AG04449 (cell line): Measurements from ENCODE around the gene ANGEL2.
A peak's percentile ranks its signal among the peaks of the same experiment; 100 is the strongest.

Experiments
- CTCF ChIA-PET: fragments of 350-600 bp; formaldehyde crosslinking; extraction: SDS; loops from one replicate; lab custom pipeline; 2021; ENCODE audit warnings: antibody characterized with exemption; lab: Yijun Ruan, JAX
- POLR2A ChIA-PET: fragments of 400-600, 350-600 bp; formaldehyde crosslinking; extraction: SDS; loops from one replicate; lab custom pipeline; 2020; ENCODE audit warnings: antibody characterized with exemption, inconsistent platforms; lab: Yijun Ruan, JAX
- DNase-seq: peaks from one replicate; pipeline ENCODE4 v3.0.0-alpha.2; 2010; ENCODE audit warnings: low read depth, low spot score
- H3K4me3 ChIP-seq: 2 replicates; pipeline ENCODE4 v1.5.1; 2011; ENCODE audit warnings: low read depth, mild to moderate bottlenecking, control low read depth, low read length
- TF ChIP-seq, protein P1 (sequence below): IDR thresholded peaks from one replicate; pipeline ENCODE4 v1.5.1; 2011; ENCODE audit warnings: mild to moderate bottlenecking, moderate library complexity, low read length, control low read depth, inconsistent platforms; ENCODE audit not compliant: insufficient read depth; ENCODE audit errors: missing control alignments

Gene ANGEL2

DNA sequence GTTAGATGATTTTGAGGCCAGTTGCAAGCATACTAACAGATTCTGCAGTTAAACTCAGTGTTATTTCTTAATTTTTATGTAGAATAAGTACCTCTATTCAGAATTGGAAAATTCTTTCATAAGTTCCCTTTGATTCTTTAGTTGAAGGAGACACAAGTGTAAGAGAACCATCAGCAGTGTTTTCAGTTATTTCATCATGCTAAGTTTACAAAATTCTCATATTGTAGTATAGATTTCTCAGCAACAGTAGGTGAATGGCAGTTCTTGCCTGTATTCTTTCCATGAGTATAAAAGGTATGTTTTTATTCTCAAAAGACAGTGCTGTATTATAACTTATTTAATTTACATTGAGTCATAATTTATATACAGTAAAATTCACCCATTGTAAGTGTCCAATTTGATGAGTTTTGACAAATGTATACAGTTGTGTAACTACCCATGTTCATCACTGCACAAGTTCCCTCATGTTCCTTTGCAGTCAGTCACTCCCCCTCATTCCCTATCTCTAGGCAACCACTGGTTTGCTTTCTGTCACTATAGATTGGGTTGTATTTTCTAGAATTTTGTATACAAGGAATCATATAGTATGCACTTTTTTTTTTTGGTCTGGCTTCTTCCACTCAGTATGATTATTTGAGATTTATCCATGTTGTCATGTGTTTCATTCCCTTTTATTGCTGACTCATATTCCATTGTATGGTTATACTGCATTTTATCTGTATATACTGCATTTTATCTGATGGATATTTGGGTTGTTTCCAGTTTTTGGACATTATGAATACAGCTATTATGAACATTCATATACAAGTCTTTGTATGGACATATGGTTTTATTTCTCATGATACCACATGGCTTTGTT lies 39.3 kb upstream of the ANGEL2 start:
- POLR2A ChIA-PET = no interaction called here
- TF ChIP-seq, protein P1, sequence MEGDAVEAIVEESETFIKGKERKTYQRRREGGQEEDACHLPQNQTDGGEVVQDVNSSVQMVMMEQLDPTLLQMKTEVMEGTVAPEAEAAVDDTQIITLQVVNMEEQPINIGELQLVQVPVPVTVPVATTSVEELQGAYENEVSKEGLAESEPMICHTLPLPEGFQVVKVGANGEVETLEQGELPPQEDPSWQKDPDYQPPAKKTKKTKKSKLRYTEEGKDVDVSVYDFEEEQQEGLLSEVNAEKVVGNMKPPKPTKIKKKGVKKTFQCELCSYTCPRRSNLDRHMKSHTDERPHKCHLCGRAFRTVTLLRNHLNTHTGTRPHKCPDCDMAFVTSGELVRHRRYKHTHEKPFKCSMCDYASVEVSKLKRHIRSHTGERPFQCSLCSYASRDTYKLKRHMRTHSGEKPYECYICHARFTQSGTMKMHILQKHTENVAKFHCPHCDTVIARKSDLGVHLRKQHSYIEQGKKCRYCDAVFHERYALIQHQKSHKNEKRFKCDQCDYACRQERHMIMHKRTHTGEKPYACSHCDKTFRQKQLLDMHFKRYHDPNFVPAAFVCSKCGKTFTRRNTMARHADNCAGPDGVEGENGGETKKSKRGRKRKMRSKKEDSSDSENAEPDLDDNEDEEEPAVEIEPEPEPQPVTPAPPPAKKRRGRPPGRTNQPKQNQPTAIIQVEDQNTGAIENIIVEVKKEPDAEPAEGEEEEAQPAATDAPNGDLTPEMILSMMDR = no peak
- no peak for DNase-seq
- CTCF ChIA-PET = interaction anchor here (1.3 kb wide), 1 partner anchor 15 kb away, joined by 3 read pairs; no protein-coding TSS in a partner anchor
- H3K4me3 ChIP-seq = no peak overlapping the region

DNA sequence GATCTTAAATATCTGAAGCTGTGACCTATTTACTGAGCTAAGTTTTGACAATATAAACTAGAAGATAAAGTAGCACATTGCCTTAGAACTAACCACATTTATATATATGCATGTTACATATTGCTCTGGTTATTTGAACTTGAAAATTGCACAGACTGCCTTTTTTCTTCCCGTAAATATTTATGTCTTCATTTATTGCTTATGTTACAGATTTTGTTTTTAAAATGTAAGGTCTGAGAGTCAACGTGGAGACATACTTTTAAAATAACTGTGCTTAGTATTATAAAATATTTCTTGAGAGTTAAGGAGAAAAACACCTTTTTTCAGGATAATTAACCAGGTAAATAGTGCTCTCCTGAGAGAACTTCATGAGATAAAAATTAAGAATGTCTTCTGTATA lies 38.5 kb upstream of the ANGEL2 start:
- CTCF ChIA-PET = no interaction called here
- POLR2A ChIA-PET = no interaction called here
- DNase-seq = no peak
- no peak overlapping the region for H3K4me3 ChIP-seq
- TF ChIP-seq, protein P1 = no peak

DNA sequence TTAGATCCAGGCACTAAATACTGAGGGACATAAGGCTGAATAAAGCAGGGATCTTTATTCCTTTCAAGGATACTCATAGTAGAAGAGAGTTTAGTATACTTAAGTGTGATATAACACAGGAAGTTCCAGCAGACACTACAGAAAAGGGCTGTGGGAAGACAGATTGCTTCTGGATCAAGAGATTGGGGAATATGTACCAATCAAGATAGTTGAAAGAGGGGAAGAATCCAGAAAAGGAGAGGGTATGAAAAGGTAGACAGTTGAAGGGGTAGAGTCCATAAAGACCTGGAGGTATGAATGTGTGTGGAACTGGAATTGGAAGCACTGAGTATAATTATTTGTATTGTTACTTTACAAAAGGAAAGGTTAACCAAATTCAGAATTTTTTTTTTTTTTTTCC lies 37.8 kb upstream of the ANGEL2 start:
- ChIA-PET CTCF (no interaction called here), POLR2A (no interaction called here)
- H3K4me3 ChIP-seq = no peak overlapping the region
- DNase-seq = no peak
- TF ChIP-seq, protein P1 = no peak

DNA sequence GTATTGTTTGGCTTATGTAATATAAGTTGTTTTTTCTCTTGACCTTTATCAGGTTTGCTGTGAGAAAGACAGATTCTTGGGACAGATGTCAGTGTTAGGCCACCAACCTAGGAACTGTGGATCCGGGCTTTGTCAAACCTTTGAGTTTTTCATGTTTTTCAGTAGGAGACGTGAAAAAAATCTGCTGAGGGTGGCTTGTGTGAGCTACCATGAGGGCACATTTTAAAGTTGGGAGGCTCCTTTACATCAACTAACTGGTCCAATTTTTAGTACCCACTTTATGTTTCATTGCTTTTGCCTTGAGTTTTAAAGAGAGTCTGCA lies 36.2 kb upstream of the ANGEL2 start:
- H3K4me3 ChIP-seq = peak overlapping the region; percentile 95
- ChIA-PET POLR2A (no interaction called here), CTCF (no interaction called here)
- no peak for DNase-seq
- TF ChIP-seq, protein P1 = no peak

DNA sequence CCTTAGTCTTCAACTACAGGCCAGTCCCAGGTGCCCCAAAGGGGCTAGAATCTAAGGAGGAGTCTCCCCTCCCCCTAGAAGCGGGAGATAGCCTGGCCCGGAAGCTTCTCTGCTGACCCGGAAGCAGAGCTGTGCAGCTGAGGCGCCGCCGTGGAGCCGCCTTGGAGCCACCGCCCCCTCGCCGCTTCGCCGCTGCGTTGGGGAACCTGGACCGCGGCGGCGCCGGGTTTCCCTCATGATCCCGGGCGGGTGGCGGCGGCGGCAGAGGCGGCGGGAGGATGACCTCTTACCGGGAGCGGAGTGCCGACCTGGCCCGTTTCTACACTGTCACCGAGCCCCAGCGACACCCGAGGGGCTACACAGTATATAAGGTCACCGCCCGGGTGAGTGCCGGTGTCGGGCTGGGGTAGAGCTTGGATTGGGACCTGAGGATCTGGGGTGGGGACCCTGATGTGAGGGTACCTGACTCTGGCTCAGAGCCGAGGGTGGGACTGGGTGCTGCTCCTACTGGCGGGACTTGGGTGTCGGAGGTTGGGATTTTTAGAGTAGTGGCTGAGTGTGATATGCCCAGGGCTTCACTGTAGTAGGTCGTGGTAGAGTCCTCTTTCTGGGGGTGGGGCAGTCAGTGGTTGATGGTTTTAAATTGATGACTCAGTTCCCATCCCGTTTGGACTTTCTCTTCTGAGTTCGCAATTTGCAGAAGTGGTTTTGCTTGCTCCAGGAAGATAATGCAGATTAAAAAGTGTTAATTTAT lies 35.6 kb upstream of the ANGEL2 start, which contains the start of gene RPS6KC1:
TSS of gene RPS6KC1 (plus strand) at position 115 of the 754 bp plus-strand sequence. CDS start at position 279, 164 bp downstream.
- ChIA-PET CTCF (no interaction called here), POLR2A (interaction anchor here (1.0 kb wide), 1 partner anchor 18 kb away, joined by 3 read pairs; no protein-coding TSS in a partner anchor)
- TF ChIP-seq, protein P1 = peak; percentile 3
- peak within 1 kb of the TSS; percentile 95 for H3K4me3 ChIP-seq
- no peak for DNase-seq

DNA sequence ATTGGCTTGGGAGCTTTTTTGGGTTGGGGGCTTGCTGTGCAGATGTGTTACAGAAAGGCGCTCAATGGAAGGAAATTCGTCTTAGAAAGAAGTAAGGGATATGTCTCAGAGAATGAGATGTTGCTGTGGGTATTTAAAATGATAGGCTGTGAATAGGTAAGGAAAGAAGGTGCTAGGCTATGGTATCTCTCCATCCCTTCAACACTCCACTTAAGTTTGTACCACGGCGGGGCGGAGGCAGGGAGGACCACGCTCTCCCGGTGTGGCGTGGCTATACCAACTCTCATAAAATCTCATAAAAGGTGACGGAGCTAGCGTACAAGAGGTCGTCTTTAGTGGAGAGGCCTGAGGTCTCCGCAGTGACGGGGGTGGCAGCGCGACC lies 35.1 kb upstream of the ANGEL2 start:
- ChIA-PET POLR2A (interaction anchor here (1.0 kb wide), 1 partner anchor 19 kb away, joined by 3 read pairs; no protein-coding TSS in a partner anchor), CTCF (no interaction called here)
- DNase-seq = no peak
- TF ChIP-seq, protein P1 = no peak
- H3K4me3 ChIP-seq = peak overlapping the region; percentile 95
